HepG2 (cell line): Measurements from ENCODE around the gene SYS1. TPM values are rescaled to one million over a fixed set of nuclear protein-coding genes. Genes with fewer than 3 reads are reported as not detected.

Experiments
- CEBPG ChIP-seq: IDR thresholded peaks from 2 replicates; pipeline ENCODE4 v1.6.1; 2016
- JDP2 ChIP-seq: sonication (generic); formaldehyde crosslinking; IDR thresholded peaks from 2 replicates; pipeline ENCODE4 v1.8.1; 2022; ENCODE audit warnings: missing genetic modification reagents, borderline replicate concordance
- NFIC ChIP-seq: IDR thresholded peaks from 2 replicates; pipeline ENCODE4 v1.6.1; 2012; ENCODE audit warnings: mild to moderate bottlenecking, low read length, inconsistent platforms
- SALL1 ChIP-seq: sonication (generic); formaldehyde crosslinking; IDR thresholded peaks from 2 replicates; pipeline ENCODE4 v1.8.0; 2022; ENCODE audit warnings: mild to moderate bottlenecking, missing genetic modification reagents
- TEAD3 ChIP-seq: optimal IDR thresholded peaks from 2 replicates; pipeline ENCODE3; 2016; ENCODE audit warnings: borderline replicate concordance
- ZNF552 ChIP-seq: sonication (generic); formaldehyde crosslinking; IDR thresholded peaks from 2 replicates; pipeline ENCODE4 v1.9.0; 2022; ENCODE audit warnings: missing genetic modification reagents, mild to moderate bottlenecking, borderline replicate concordance
- ZNF616 ChIP-seq: sonication (generic); formaldehyde crosslinking; IDR thresholded peaks from 2 replicates; pipeline ENCODE4 v1.5.0; 2020; ENCODE audit warnings: low read depth, mild to moderate bottlenecking, missing genetic modification reagents
- ZNF772 ChIP-seq: sonication (generic); formaldehyde crosslinking; IDR thresholded peaks from 2 replicates; pipeline ENCODE4 v1.5.0; 2020; ENCODE audit warnings: mild to moderate bottlenecking, missing genetic modification reagents
- ZNF781 ChIP-seq: sonication (generic); formaldehyde crosslinking; IDR thresholded peaks from 2 replicates; pipeline ENCODE4 v1.5.1; 2020; ENCODE audit warnings: borderline replicate concordance, mild to moderate bottlenecking, missing genetic modification reagents; ENCODE audit errors: not compliant biosample characterization
- ZNF879 ChIP-seq: sonication (generic); formaldehyde crosslinking; IDR thresholded peaks from 2 replicates; pipeline ENCODE4 v1.8.1; 2023; ENCODE audit warnings: missing genetic modification reagents
- polyA plus RNA-seq, 8 experiments: library from polyadenylated mRNA; depleted of rRNA in 3 of 8; stranded (reverse) in 7 of 8; unstranded in 1 of 8; fragments of >200 nt; fragmentation: Illumina TruSeq in 4 of 8; extraction: Trizol in 4 of 8; gene quantifications; 2 replicates each; pipeline versions ENCODE4 v1.2.1 to v1.2.3, GENCODE V29; 2011 to 2016; ENCODE audit warnings: low read depth in 4 of 8, missing spikeins in 1 of 8, mixed read lengths in 1 of 8; ENCODE audit not compliant: insufficient read depth in 1 of 8
- total RNA-seq, 5 experiments: library from RNA; depleted of rRNA; stranded (reverse); fragments of >200 nt; fragmentation: Illumina TruSeq; extraction: Trizol; gene quantifications; 2 replicates each; pipeline ENCODE4 v1.2.3, GENCODE V29; 2016; ENCODE audit warnings: low read depth in 1 of 5
- TF ChIP-seq, protein P1 (sequence below): sonication (generic); formaldehyde crosslinking; IDR thresholded peaks from 2 replicates; pipeline ENCODE4 v1.4.0; 2020; ENCODE audit warnings: mild to moderate bottlenecking, missing genetic modification reagents
- TF ChIP-seq, protein P2 (sequence below): sonication (generic); formaldehyde crosslinking; IDR thresholded peaks from 2 replicates; pipeline ENCODE4 v1.5.0; 2020; ENCODE audit warnings: mild to moderate bottlenecking, missing genetic modification reagents, borderline replicate concordance
- TF ChIP-seq, protein P3 (sequence below): sonication (generic); formaldehyde crosslinking; IDR thresholded peaks from 2 replicates; pipeline ENCODE4 v1.4.0; 2020; ENCODE audit warnings: missing genetic modification reagents
- TF ChIP-seq, protein P4 (sequence below): sonication (generic); formaldehyde crosslinking; IDR thresholded peaks from 2 replicates; pipeline ENCODE4 v1.8.1; 2023; ENCODE audit warnings: mild to moderate bottlenecking, missing genetic modification reagents

Gene SYS1
- total and polyA plus RNA-seq, 2 of the 13 experiments (the other 11 are each of a cell fraction or from before 2014, with no cell fraction given), result 38.3 to 65.6 TPM

DNA sequence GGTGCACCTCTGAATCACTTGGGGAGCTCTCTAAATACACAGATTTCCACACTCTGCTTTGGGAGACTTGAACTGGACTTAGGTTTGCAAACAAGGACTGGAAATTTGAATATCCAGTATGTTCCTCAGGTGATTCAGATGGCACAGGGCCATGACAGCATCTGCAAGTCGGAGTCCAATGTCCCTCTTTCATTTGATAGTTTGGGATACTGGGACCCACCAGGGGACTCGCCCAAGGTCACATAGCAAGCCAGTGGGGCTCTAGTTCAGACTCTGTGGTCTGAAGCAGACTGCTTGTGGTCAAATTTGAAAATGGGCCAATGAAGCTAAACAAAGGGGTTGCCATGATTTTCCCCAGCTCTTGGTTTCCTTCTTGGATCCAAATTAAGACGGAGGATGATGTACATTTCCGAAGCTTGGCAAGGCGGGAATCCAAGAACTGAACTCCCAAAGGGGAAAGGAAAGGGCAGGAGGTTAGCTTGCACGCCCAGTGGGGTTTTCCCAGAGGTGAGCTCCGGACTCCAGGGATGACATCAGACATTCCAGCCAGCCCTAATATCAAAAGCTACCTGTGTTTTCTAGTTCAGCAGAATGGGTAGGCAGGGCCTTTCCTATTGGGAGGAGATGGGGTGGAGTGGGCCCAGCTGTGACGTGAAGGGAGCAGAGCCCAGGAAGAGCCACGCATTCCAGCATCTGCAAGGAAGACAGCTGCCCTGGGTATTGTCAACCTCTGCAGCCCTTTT lies 3.4 kb upstream of the SYS1 start (continued):
- TF ChIP-seq ZNF781 (CRISPR knock-in tag) (no peak), ZNF772 (no peak), ZNF616 (CRISPR knock-in tag) (no peak), ZNF879 (peak; percentile 23; the same call in 1 of the 2 replicates), NFIC (peak; percentile 69; the same call in 1 of the 2 replicates), JDP2 (CRISPR knock-in tag) (no peak; the same call in 1 of the 2 replicates), TEAD3 (peak; percentile 88), SALL1 (peak; percentile 47), CEBPG (peak; percentile 41), ZNF552 (CRISPR knock-in tag) (no peak)
- TF ChIP-seq, protein P1, sequence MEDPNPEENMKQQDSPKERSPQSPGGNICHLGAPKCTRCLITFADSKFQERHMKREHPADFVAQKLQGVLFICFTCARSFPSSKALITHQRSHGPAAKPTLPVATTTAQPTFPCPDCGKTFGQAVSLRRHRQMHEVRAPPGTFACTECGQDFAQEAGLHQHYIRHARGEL (CRISPR knock-in tag), result no peak
- TF ChIP-seq, protein P2, sequence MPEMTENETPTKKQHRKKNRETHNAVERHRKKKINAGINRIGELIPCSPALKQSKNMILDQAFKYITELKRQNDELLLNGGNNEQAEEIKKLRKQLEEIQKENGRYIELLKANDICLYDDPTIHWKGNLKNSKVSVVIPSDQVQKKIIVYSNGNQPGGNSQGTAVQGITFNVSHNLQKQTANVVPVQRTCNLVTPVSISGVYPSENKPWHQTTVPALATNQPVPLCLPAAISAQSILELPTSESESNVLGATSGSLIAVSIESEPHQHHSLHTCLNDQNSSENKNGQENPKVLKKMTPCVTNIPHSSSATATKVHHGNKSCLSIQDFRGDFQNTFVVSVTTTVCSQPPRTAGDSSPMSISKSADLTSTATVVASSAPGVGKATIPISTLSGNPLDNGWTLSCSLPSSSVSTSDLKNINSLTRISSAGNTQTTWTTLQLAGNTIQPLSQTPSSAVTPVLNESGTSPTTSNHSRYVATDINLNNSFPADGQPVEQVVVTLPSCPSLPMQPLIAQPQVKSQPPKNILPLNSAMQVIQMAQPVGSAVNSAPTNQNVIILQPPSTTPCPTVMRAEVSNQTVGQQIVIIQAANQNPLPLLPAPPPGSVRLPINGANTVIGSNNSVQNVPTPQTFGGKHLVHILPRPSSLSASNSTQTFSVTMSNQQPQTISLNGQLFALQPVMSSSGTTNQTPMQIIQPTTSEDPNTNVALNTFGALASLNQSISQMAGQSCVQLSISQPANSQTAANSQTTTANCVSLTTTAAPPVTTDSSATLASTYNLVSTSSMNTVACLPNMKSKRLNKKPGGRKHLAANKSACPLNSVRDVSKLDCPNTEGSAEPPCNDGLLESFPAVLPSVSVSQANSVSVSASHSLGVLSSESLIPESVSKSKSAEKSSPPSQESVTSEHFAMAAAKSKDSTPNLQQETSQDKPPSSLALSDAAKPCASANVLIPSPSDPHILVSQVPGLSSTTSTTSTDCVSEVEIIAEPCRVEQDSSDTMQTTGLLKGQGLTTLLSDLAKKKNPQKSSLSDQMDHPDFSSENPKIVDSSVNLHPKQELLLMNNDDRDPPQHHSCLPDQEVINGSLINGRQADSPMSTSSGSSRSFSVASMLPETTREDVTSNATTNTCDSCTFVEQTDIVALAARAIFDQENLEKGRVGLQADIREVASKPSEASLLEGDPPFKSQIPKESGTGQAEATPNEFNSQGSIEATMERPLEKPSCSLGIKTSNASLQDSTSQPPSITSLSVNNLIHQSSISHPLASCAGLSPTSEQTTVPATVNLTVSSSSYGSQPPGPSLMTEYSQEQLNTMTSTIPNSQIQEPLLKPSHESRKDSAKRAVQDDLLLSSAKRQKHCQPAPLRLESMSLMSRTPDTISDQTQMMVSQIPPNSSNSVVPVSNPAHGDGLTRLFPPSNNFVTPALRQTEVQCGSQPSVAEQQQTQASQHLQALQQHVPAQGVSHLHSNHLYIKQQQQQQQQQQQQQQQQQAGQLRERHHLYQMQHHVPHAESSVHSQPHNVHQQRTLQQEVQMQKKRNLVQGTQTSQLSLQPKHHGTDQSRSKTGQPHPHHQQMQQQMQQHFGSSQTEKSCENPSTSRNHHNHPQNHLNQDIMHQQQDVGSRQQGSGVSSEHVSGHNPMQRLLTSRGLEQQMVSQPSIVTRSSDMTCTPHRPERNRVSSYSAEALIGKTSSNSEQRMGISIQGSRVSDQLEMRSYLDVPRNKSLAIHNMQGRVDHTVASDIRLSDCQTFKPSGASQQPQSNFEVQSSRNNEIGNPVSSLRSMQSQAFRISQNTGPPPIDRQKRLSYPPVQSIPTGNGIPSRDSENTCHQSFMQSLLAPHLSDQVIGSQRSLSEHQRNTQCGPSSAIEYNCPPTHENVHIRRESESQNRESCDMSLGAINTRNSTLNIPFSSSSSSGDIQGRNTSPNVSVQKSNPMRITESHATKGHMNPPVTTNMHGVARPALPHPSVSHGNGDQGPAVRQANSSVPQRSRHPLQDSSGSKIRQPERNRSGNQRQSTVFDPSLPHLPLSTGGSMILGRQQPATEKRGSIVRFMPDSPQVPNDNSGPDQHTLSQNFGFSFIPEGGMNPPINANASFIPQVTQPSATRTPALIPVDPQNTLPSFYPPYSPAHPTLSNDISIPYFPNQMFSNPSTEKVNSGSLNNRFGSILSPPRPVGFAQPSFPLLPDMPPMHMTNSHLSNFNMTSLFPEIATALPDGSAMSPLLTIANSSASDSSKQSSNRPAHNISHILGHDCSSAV (CRISPR knock-in tag), result no peak
- TF ChIP-seq, protein P3, sequence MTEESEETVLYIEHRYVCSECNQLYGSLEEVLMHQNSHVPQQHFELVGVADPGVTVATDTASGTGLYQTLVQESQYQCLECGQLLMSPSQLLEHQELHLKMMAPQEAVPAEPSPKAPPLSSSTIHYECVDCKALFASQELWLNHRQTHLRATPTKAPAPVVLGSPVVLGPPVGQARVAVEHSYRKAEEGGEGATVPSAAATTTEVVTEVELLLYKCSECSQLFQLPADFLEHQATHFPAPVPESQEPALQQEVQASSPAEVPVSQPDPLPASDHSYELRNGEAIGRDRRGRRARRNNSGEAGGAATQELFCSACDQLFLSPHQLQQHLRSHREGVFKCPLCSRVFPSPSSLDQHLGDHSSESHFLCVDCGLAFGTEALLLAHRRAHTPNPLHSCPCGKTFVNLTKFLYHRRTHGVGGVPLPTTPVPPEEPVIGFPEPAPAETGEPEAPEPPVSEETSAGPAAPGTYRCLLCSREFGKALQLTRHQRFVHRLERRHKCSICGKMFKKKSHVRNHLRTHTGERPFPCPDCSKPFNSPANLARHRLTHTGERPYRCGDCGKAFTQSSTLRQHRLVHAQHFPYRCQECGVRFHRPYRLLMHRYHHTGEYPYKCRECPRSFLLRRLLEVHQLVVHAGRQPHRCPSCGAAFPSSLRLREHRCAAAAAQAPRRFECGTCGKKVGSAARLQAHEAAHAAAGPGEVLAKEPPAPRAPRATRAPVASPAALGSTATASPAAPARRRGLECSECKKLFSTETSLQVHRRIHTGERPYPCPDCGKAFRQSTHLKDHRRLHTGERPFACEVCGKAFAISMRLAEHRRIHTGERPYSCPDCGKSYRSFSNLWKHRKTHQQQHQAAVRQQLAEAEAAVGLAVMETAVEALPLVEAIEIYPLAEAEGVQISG (CRISPR knock-in tag), result peak; percentile 47; the same call in 1 of the 2 replicates
- TF ChIP-seq, protein P4, sequence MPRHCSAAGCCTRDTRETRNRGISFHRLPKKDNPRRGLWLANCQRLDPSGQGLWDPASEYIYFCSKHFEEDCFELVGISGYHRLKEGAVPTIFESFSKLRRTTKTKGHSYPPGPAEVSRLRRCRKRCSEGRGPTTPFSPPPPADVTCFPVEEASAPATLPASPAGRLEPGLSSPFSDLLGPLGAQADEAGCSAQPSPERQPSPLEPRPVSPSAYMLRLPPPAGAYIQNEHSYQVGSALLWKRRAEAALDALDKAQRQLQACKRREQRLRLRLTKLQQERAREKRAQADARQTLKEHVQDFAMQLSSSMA (CRISPR knock-in tag), result no peak
